HEK293 (cell line): ENCODE measurements around the gene PYCR2.

Experiments
- CTCF ChIA-PET: fragments of 350-600 bp; formaldehyde crosslinking; extraction: SDS; loops from one replicate; lab custom pipeline; 2021; ENCODE audit warnings: antibody characterized with exemption; lab: Yijun Ruan, JAX
- POLR2A ChIA-PET: fragments of 300-600 bp; formaldehyde crosslinking; extraction: SDS; loops from one replicate; lab custom pipeline; 2020; ENCODE audit warnings: antibody characterized with exemption, inconsistent platforms; lab: Yijun Ruan, JAX
- H3K27ac ChIP-seq: fragments of 200-500 bp; sonication (Bioruptor generic); 2 replicates; pipeline ENCODE4 v1.5.1; 2014; ENCODE audit warnings: low read depth, low read length, control low read depth, inconsistent platforms; ENCODE audit errors: extremely low read depth
- H3K36me3 ChIP-seq, 2 experiments: fragments of 200-500 bp in 1 of 2; sonication (Bioruptor generic) in 1 of 2; 1 replicate in 1 of 2; 2 replicates in 1 of 2; pipeline ENCODE4 v1.5.1; 2014 to 2017; ENCODE audit warnings: inconsistent platforms in 2 of 2, low read length in 2 of 2; ENCODE audit not compliant: control insufficient read depth in 2 of 2, insufficient read depth in 1 of 2
- H3K4me1 ChIP-seq: fragments of 200-500 bp; sonication (Bioruptor generic); 2 replicates; pipeline ENCODE4 v1.5.1; 2014; ENCODE audit warnings: mild to moderate bottlenecking, low read length, inconsistent platforms; ENCODE audit not compliant: control insufficient read depth, insufficient read depth
- H3K4me3 ChIP-seq: 2 replicates; pipeline ENCODE4 v1.5.1; 2011; ENCODE audit warnings: low read depth, mild to moderate bottlenecking, control low read depth, low read length, moderate library complexity
- H3K9me3 ChIP-seq: fragments of 200-500 bp; sonication (Bioruptor generic); 2 replicates; pipeline ENCODE4 v1.5.1; 2014; ENCODE audit warnings: low read depth, low read length, inconsistent platforms; ENCODE audit not compliant: control insufficient read depth, insufficient read depth
- KLF8 ChIP-seq: fragments of 450-650 bp; formaldehyde crosslinking; IDR thresholded peaks from 2 replicates; pipeline ENCODE4 v1.5.1; 2016; ENCODE audit warnings: missing biosample characterization, missing genetic modification characterization
- MZF1 ChIP-seq: fragments of 450-650 bp; formaldehyde crosslinking; IDR thresholded peaks from 2 replicates; pipeline ENCODE4 v1.5.1; 2017; ENCODE audit warnings: missing biosample characterization, missing genetic modification characterization, borderline replicate concordance
- PRDM1 ChIP-seq: fragments of 450-650 bp; formaldehyde crosslinking; IDR thresholded peaks from 2 replicates; pipeline ENCODE4; 2016; ENCODE audit warnings: missing biosample characterization, missing genetic modification characterization
- SALL2 ChIP-seq: fragments of 450-650 bp; formaldehyde crosslinking; IDR thresholded peaks from 2 replicates; pipeline ENCODE4 v1.5.0; 2017; ENCODE audit warnings: missing biosample characterization, mild to moderate bottlenecking, missing genetic modification characterization, borderline replicate concordance
- SCRT1 ChIP-seq: fragments of 450-650 bp; formaldehyde crosslinking; IDR thresholded peaks from 2 replicates; pipeline ENCODE4 v1.5.1; 2016; ENCODE audit warnings: missing biosample characterization, missing genetic modification characterization, borderline replicate concordance
- ZBTB17 ChIP-seq: fragments of 450-650 bp; formaldehyde crosslinking; IDR thresholded peaks from 2 replicates; pipeline ENCODE4 v1.5.1; 2016; ENCODE audit warnings: missing biosample characterization, missing genetic modification characterization
- ZBTB21 ChIP-seq: fragments of 450-650 bp; formaldehyde crosslinking; IDR thresholded peaks from 2 replicates; pipeline ENCODE4 v1.5.1; 2017; ENCODE audit warnings: missing biosample characterization, missing genetic modification characterization
- ZIC2 ChIP-seq: fragments of 450-650 bp; formaldehyde crosslinking; IDR thresholded peaks from 2 replicates; pipeline ENCODE4 v1.5.1; 2016; ENCODE audit warnings: missing biosample characterization, missing genetic modification characterization
- ZNF114 ChIP-seq: fragments of 450-650 bp; formaldehyde crosslinking; IDR thresholded peaks from 2 replicates; pipeline ENCODE4 v1.5.0; 2017; ENCODE audit warnings: missing biosample characterization, missing genetic modification characterization
- ZNF155 ChIP-seq: fragments of 450-650 bp; formaldehyde crosslinking; IDR thresholded peaks from 2 replicates; pipeline ENCODE4 v1.5.1; 2016; ENCODE audit warnings: missing biosample characterization, missing genetic modification characterization
- ZNF366 ChIP-seq: fragments of 450-650 bp; formaldehyde crosslinking; conservative IDR thresholded peaks from 2 replicates; pipeline ENCODE4 v1.5.1; 2016; ENCODE audit warnings: missing biosample characterization, missing genetic modification characterization
- ZNF48 ChIP-seq: fragments of 450-650 bp; formaldehyde crosslinking; IDR thresholded peaks from 2 replicates; pipeline ENCODE4 v1.5.1; 2016; ENCODE audit warnings: missing biosample characterization, missing genetic modification characterization
- ZNF544 ChIP-seq: fragments of 450-650 bp; formaldehyde crosslinking; IDR thresholded peaks from 2 replicates; pipeline ENCODE4 v1.5.0; 2017; ENCODE audit warnings: missing biosample characterization, missing genetic modification characterization
- ZNF654 ChIP-seq: fragments of 450-650 bp; formaldehyde crosslinking; IDR thresholded peaks from 2 replicates; pipeline ENCODE4 v1.5.1; 2016; ENCODE audit warnings: low read depth, missing biosample characterization, missing genetic modification characterization
- ZNF785 ChIP-seq: fragments of 450-650 bp; formaldehyde crosslinking; IDR thresholded peaks from 2 replicates; pipeline ENCODE4 v1.5.1; 2016; ENCODE audit warnings: missing biosample characterization, missing genetic modification characterization
- ZNF843 ChIP-seq: fragments of 450-650 bp; formaldehyde crosslinking; IDR thresholded peaks from 2 replicates; pipeline ENCODE4 v1.5.1; 2016; ENCODE audit warnings: missing biosample characterization, missing genetic modification characterization
- ZSCAN30 ChIP-seq: fragments of 450-650 bp; IDR thresholded peaks from 2 replicates; pipeline ENCODE4 v1.5.1; 2018; ENCODE audit warnings: missing biosample characterization, mild to moderate bottlenecking, missing genetic modification characterization, moderate library complexity
- TF ChIP-seq, protein P1 (sequence below): fragments of 450-650 bp; formaldehyde crosslinking; IDR thresholded peaks from 2 replicates; pipeline ENCODE4 v1.5.1; 2016; ENCODE audit warnings: missing biosample characterization, missing genetic modification characterization
- TF ChIP-seq, protein P2 (sequence below): fragments of 450-650 bp; formaldehyde crosslinking; IDR thresholded peaks from 2 replicates; pipeline ENCODE4 v1.5.1; 2016; ENCODE audit warnings: missing biosample characterization, missing genetic modification characterization
- TF ChIP-seq, protein P3 (sequence below): fragments of 450-650 bp; formaldehyde crosslinking; IDR thresholded peaks from 2 replicates; pipeline ENCODE4 v1.5.1; 2016; ENCODE audit warnings: missing biosample characterization, missing genetic modification characterization
- TF ChIP-seq, protein P4 (sequence below): fragments of 450-650 bp; IDR thresholded peaks from 2 replicates; pipeline ENCODE4 v1.5.1; 2018; ENCODE audit warnings: missing biosample characterization, missing genetic modification characterization
- TF ChIP-seq, protein P5 (sequence below): fragments of 450-650 bp; formaldehyde crosslinking; IDR thresholded peaks from 2 replicates; pipeline ENCODE4 v1.5.1; 2016; ENCODE audit warnings: missing biosample characterization, missing genetic modification characterization

The PYCR2 gene

DNA sequence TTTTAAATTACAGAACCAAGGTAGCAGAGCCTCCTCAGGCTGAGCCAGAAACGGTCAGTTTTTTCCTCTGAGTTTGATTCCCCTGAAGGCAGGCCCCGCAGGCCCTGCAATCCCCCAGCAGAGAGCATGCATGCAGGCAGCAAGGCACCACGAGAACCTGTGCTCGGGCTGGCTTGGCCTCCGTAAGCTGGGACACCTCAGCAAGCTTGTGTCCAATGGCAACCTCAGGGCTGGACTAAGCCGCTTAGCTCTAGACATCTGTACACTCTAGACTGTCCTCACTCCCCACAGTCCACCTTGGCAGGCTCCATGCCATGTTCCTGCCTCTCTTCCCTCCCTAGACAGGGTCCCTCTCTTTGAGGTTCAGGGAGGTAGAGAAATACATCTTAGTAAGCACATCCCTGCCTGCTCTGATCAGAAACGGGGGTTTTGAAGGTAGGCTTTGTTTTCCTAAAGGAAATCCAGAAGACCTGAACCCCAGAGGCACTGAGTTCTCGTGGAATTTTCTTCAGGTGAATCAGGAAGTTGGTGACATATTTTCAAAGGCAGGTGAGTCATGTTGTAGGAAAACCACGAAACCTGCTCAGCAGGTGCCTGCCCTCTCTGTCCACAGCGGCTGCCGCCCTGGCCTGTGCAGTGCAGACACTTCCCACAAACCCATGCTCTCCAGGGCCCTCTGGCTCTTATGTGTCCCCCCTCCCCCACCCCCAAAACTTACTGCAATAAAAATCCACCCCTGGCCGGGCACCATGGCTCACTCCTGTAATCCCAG lies 48.8 kb downstream of the PYCR2 start:
- no peaks in the 10 kb centered on the region for H3K9me3 ChIP-seq
- ChIA-PET CTCF (interaction anchor here (0.6 to 0.7 kb wide), 2 partner anchors 37 to 1309 kb away, joined by 3 read pairs; no protein-coding TSS in a partner anchor), POLR2A (interaction anchor here (0.6 kb wide), 1 partner anchor 29 kb away, joined by 5 read pairs; no protein-coding TSS in a partner anchor)
- TF ChIP-seq ZNF544 (tag by site-specific recombination) (no peak), KLF8 (no peak), ZIC2 (0 out of 2 replicates have a peak, but pooled peaks have one; percentile 40)
- TF ChIP-seq, protein P1, sequence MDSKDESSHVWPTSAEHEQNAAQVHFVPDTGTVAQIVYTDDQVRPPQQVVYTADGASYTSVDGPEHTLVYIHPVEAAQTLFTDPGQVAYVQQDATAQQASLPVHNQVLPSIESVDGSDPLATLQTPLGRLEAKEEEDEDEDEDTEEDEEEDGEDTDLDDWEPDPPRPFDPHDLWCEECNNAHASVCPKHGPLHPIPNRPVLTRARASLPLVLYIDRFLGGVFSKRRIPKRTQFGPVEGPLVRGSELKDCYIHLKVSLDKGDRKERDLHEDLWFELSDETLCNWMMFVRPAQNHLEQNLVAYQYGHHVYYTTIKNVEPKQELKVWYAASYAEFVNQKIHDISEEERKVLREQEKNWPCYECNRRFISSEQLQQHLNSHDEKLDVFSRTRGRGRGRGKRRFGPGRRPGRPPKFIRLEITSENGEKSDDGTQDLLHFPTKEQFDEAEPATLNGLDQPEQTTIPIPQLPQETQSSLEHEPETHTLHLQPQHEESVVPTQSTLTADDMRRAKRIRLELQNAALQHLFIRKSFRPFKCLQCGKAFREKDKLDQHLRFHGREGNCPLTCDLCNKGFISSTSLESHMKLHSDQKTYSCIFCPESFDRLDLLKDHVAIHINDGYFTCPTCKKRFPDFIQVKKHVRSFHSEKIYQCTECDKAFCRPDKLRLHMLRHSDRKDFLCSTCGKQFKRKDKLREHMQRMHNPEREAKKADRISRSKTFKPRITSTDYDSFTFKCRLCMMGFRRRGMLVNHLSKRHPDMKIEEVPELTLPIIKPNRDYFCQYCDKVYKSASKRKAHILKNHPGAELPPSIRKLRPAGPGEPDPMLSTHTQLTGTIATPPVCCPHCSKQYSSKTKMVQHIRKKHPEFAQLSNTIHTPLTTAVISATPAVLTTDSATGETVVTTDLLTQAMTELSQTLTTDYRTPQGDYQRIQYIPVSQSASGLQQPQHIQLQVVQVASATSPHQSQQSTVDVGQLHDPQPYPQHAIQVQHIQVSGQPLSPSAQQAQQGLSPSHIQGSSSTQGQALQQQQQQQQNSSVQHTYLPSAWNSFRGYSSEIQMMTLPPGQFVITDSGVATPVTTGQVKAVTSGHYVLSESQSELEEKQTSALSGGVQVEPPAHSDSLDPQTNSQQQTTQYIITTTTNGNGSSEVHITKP, result peak; percentile 65
- peaks cover 1 to 55% of the 10 kb centered on the region in 2 experiments; a peak in 2 of 3 replicates for H3K36me3 ChIP-seq
- no peak overlapping the region for H3K27ac ChIP-seq
- peaks cover 13% of the 10 kb centered on the region for H3K4me1 ChIP-seq
- no peak overlapping the region for H3K4me3 ChIP-seq

DNA sequence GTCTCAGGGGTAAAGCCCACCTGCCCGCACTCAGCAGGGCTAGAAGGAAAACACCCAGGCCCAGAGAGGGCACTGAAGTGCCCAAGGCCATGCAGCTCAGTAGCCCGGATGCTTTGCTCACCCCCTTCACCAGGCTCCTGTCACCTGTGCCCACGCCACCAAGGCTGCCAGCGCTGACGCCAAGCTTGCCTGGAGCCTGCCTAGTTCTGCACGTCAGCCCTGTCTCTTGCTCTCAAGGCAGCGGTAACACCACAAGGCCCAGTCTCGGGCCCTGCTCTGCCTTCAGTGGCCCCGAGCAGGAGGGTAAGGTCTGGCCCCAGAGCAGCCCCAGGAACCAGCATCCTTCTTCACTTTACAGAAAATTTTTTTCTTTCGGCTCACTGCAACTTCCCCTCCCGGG lies 49.6 kb downstream of the PYCR2 start:
- POLR2A ChIA-PET, result no interaction called here
- Histone ChIP-seq H3K36me3 (peaks cover 8 to 59% of the 10 kb centered on the region in 2 experiments; a peak in 2 of 3 replicates), H3K4me1 (peaks cover 13% of the 10 kb centered on the region), H3K27ac (no peak overlapping the region), H3K9me3 (no peaks in the 10 kb centered on the region), H3K4me3 (no peak overlapping the region)
- CTCF ChIA-PET, result interaction anchor here (0.7 kb wide), 1 partner anchor 29 kb away, joined by 3 read pairs; no protein-coding TSS in a partner anchor
- TF ChIP-seq PRDM1 (tag by site-specific recombination), result no peak
- no peak for TF ChIP-seq ZNF155 (tag by site-specific recombination)
- TF ChIP-seq ZSCAN30 (tag by site-specific recombination), result no peak
- no peak for TF ChIP-seq ZNF843 (tag by site-specific recombination)
- TF ChIP-seq, protein P2, sequence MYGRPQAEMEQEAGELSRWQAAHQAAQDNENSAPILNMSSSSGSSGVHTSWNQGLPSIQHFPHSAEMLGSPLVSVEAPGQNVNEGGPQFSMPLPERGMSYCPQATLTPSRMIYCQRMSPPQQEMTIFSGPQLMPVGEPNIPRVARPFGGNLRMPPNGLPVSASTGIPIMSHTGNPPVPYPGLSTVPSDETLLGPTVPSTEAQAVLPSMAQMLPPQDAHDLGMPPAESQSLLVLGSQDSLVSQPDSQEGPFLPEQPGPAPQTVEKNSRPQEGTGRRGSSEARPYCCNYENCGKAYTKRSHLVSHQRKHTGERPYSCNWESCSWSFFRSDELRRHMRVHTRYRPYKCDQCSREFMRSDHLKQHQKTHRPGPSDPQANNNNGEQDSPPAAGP (tag by site-specific recombination), result no peak
- no peak for TF ChIP-seq ZBTB17

DNA sequence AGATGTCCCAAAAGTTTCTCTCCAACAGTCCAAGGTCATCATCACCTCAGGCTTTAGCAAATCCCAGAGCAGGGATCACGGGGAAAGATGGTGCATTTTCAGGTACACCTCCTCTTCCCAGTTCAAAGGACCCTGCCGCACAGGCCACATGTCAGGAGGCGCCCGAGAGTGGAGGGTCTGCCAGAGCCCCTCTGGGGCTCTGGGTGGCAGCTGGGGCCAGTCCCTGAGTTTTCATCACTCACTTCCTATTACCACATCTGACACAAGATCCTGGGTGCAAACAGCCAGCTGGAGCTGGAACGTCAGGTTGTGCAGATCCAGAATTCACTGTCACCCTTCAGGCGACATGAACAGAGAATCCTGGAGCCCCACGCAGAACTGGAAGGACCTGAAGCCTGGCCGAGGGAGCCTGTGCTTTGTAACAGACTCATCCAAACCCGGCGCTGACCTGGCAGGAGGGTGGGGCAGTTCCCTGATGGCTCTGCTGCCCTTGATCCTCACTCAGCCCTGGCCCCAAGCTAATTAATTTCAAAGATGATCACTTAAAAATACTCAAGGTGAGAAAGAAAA lies 50.7 kb downstream of the PYCR2 start:
- Histone ChIP-seq H3K9me3 (no peaks in the 10 kb centered on the region), H3K27ac (no peak overlapping the region), H3K36me3 (peaks cover 8 to 65% of the 10 kb centered on the region in 2 experiments; a peak in 2 of 3 replicates), H3K4me3 (no peak overlapping the region), H3K4me1 (peaks cover 13% of the 10 kb centered on the region)
- POLR2A ChIA-PET, result no interaction called here
- CTCF ChIA-PET, result interaction anchor here (1.0 kb wide), 1 partner anchor 398 kb away, joined by 4 read pairs; no protein-coding TSS in a partner anchor
- TF ChIP-seq ZNF366 (tag by site-specific recombination), result no peak
- no peak for TF ChIP-seq MZF1
- no peak for TF ChIP-seq ZBTB21
- no peak for TF ChIP-seq ZNF654
- no peak for TF ChIP-seq ZNF48 (tag by site-specific recombination)
- no peak for TF ChIP-seq SALL2 (tag by site-specific recombination)
- TF ChIP-seq SCRT1, result no peak
- TF ChIP-seq, protein P3, sequence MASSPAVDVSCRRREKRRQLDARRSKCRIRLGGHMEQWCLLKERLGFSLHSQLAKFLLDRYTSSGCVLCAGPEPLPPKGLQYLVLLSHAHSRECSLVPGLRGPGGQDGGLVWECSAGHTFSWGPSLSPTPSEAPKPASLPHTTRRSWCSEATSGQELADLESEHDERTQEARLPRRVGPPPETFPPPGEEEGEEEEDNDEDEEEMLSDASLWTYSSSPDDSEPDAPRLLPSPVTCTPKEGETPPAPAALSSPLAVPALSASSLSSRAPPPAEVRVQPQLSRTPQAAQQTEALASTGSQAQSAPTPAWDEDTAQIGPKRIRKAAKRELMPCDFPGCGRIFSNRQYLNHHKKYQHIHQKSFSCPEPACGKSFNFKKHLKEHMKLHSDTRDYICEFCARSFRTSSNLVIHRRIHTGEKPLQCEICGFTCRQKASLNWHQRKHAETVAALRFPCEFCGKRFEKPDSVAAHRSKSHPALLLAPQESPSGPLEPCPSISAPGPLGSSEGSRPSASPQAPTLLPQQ (tag by site-specific recombination), result no peak
- no peak for TF ChIP-seq ZNF785 (tag by site-specific recombination)
- TF ChIP-seq, protein P4, sequence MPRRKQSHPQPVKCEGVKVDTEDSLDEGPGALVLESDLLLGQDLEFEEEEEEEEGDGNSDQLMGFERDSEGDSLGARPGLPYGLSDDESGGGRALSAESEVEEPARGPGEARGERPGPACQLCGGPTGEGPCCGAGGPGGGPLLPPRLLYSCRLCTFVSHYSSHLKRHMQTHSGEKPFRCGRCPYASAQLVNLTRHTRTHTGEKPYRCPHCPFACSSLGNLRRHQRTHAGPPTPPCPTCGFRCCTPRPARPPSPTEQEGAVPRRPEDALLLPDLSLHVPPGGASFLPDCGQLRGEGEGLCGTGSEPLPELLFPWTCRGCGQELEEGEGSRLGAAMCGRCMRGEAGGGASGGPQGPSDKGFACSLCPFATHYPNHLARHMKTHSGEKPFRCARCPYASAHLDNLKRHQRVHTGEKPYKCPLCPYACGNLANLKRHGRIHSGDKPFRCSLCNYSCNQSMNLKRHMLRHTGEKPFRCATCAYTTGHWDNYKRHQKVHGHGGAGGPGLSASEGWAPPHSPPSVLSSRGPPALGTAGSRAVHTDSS (tag by site-specific recombination), result no peak
- no peak for TF ChIP-seq ZNF114 (tag by site-specific recombination)
- TF ChIP-seq, protein P5, sequence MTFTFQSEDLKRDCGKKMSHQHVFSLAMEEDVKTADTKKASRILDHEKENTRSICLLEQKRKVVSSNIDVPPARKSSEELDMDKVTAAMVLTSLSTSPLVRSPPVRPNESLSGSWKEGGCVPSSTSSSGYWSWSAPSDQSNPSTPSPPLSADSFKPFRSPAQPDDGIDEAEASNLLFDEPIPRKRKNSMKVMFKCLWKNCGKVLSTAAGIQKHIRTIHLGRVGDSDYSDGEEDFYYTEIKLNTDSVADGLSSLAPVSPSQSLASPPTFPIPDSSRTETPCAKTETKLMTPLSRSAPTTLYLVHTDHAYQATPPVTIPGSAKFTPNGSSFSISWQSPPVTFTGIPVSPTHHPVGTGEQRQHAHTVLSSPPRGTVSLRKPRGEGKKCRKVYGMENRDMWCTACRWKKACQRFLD, result no peak
